Mesendoderm (in vitro differentiated cells): ENCODE measurements around the gene STAT2. TPM values are rescaled to one million over a fixed set of nuclear protein-coding genes. Genes with fewer than 3 reads are reported as not detected.
"Not testable (repeated sequence)": the region's sequence is repeated elsewhere in the genome, so short reads cannot be mapped to it uniquely, and the experiment has no call there.

Source experiments
- DNase-seq: peaks from one replicate; pipeline ENCODE4 v3.0.0; 2013
- H2AK5ac ChIP-seq: 2 replicates; pipeline ENCODE4 v1.6.1; 2013; ENCODE audit warnings: low read length, inconsistent platforms
- H2BK120ac ChIP-seq: 2 replicates; pipeline ENCODE4 v1.6.1; 2013; ENCODE audit warnings: low read depth, mild to moderate bottlenecking, low read length, moderate library complexity, mixed read lengths
- H2BK15ac ChIP-seq: replicated peaks from 2 replicates; pipeline ENCODE4 v1.6.1; 2013; ENCODE audit warnings: low read depth, mild to moderate bottlenecking, moderate library complexity
- H2BK5ac ChIP-seq: 2 replicates; pipeline ENCODE4 v1.6.1; 2013; ENCODE audit warnings: low read length, inconsistent platforms
- H3K18ac ChIP-seq: 2 replicates; pipeline ENCODE4 v1.6.1; 2013; ENCODE audit warnings: mild to moderate bottlenecking, low read length, mixed read lengths
- H3K23ac ChIP-seq: one replicate; pipeline ENCODE4 v1.6.1; 2013; ENCODE audit warnings: low read length
- H3K27ac ChIP-seq: 2 replicates; pipeline ENCODE4 v1.5.1; 2013; ENCODE audit warnings: low read depth, mild to moderate bottlenecking, inconsistent platforms, low read length, moderate library complexity
- H3K27me3 ChIP-seq: 2 replicates; pipeline ENCODE4 v1.6.1; 2013; ENCODE audit warnings: low read length, control low read depth, mild to moderate bottlenecking, inconsistent platforms; ENCODE audit not compliant: insufficient read depth, poor library complexity
- H3K36me3 ChIP-seq: 2 replicates; pipeline ENCODE4 v1.6.1; 2013; ENCODE audit warnings: low read length, inconsistent platforms; ENCODE audit not compliant: control insufficient read depth, insufficient read depth
- H3K4ac ChIP-seq: one replicate; pipeline ENCODE4 v1.6.1; 2013; ENCODE audit warnings: low read depth, mild to moderate bottlenecking, low read length, moderate library complexity
- H3K4me1 ChIP-seq: 2 replicates; pipeline ENCODE4 v1.6.1; 2013; ENCODE audit warnings: low read depth, low read length, inconsistent platforms; ENCODE audit not compliant: control insufficient read depth
- H3K4me2 ChIP-seq: 2 replicates; pipeline ENCODE4 v1.6.1; 2013; ENCODE audit warnings: low read length
- H3K4me3 ChIP-seq: 2 replicates; pipeline ENCODE4 v1.5.1; 2013; ENCODE audit warnings: mild to moderate bottlenecking, low read length
- H3K56ac ChIP-seq: one replicate; pipeline ENCODE4 v1.6.1; 2013; ENCODE audit warnings: low read length
- H3K79me1 ChIP-seq: 2 replicates; pipeline ENCODE4 v1.6.1; 2013; ENCODE audit warnings: low read length, inconsistent platforms
- H3K79me2 ChIP-seq: 2 replicates; pipeline ENCODE4 v1.6.1; 2013; ENCODE audit warnings: mild to moderate bottlenecking, low read length; ENCODE audit not compliant: control insufficient read depth, insufficient read depth
- H3K9ac ChIP-seq: 2 replicates; pipeline ENCODE4 v1.6.1; 2013; ENCODE audit warnings: low read length, inconsistent platforms
- H4K5ac ChIP-seq: one replicate; pipeline ENCODE4 v1.6.1; 2013; ENCODE audit warnings: low read length
- H4K8ac ChIP-seq: one replicate; pipeline ENCODE4 v1.6.1; 2013; ENCODE audit warnings: low read depth, mild to moderate bottlenecking, control low read depth, low read length, moderate library complexity
- WGBS: extraction: QIAGEN DNeasy Blood & Tissue Kit; methylation state at CpG from one replicate; pipeline ENCODE4 v1.1.7; 2013; ENCODE audit warnings: low lambda C conversion rate, missing lambda C conversion rate; ENCODE audit not compliant: insufficient coverage; ENCODE audit errors: extremely low coverage; 5-methylcytosine and 5-hydroxymethylcytosine counted together
- polyA plus RNA-seq, 2 experiments: library from polyadenylated mRNA; stranded (reverse); fragments of 200-250 nt; gene quantifications; one replicate each; pipeline ENCODE4 v1.2.3, GENCODE V29; 2013

Gene STAT2
- 11.6 TPM for polyA plus RNA-seq (2013, experiment 1 of 2)
- 10.6 TPM for polyA plus RNA-seq (2013, experiment 2 of 2)

GRCh38 chr12:56359851-56360767, at the start of gene STAT2:
Gene STAT2, minus strand, starts transcription at chr12:56360107. Its CDS starts 3,536 bp downstream, at chr12:56356571.
- no CpG with 5 or more reads among the region's 54 CpGs for WGBS
- peak within 1 kb of the TSS; percentile 36 for H3K27ac ChIP-seq

GRCh38 chr12:56408799-56409417, 49.0 kb upstream of the STAT2 start:
- no CpG with 5 or more reads among the region's 5 CpGs for WGBS
- no peak overlapping the region for H3K56ac ChIP-seq
- no peaks in the 10 kb centered on the region for H3K27me3 ChIP-seq
- no peaks in the 10 kb centered on the region for H3K79me1 ChIP-seq
- H3K27ac ChIP-seq, result no peak overlapping the region
- H4K5ac ChIP-seq, result no peak overlapping the region
- H3K4me3 ChIP-seq, result no peak overlapping the region
- H2BK15ac ChIP-seq, result no peak overlapping the region
- H3K36me3 ChIP-seq, result no peaks in the 10 kb centered on the region
- no peak overlapping the region for H3K4ac ChIP-seq
- no peaks in the 10 kb centered on the region for H3K4me1 ChIP-seq
- H2BK5ac ChIP-seq, result no peak overlapping the region
- no peaks in the 10 kb centered on the region for H3K79me2 ChIP-seq
- H3K4me2 ChIP-seq, result no peak overlapping the region
- H2AK5ac ChIP-seq, result no peak overlapping the region
- no peak for DNase-seq
- no peak overlapping the region for H3K23ac ChIP-seq
- no peak overlapping the region for H2BK120ac ChIP-seq
- no peak overlapping the region for H4K8ac ChIP-seq
- no peak overlapping the region for H3K9ac ChIP-seq
- no peak overlapping the region for H3K18ac ChIP-seq

More at GRCh38 chr12:56359851-56360767, at the start of gene STAT2:
- no peaks in the 10 kb centered on the region for H3K36me3 ChIP-seq
- peak within 1 kb of the TSS; percentile 81 for H3K9ac ChIP-seq
- H3K56ac ChIP-seq, result peak within 1 kb of the TSS; percentile 92
- peak within 1 kb of the TSS; percentile 60 for H3K18ac ChIP-seq
- no peak within 1 kb of the TSS for H2BK5ac ChIP-seq
- H4K5ac ChIP-seq, result peak within 1 kb of the TSS; percentile 1
- H3K4me3 ChIP-seq, result peak within 1 kb of the TSS; percentile 75
- H2AK5ac ChIP-seq, result no peak within 1 kb of the TSS
- H3K23ac ChIP-seq, result no peak within 1 kb of the TSS
- no peaks in the 10 kb centered on the region for H3K27me3 ChIP-seq
- peak; percentile 100 for DNase-seq
- peaks cover 3% of the 10 kb centered on the region for H3K79me1 ChIP-seq
- H3K4me2 ChIP-seq, result peak within 1 kb of the TSS; percentile 57
- H4K8ac ChIP-seq, result no peak within 1 kb of the TSS
- H2BK15ac ChIP-seq, result no peak within 1 kb of the TSS
- no peak within 1 kb of the TSS for H2BK120ac ChIP-seq
- H3K79me2 ChIP-seq, result no peaks in the 10 kb centered on the region
- peak within 1 kb of the TSS; percentile 76 for H3K4ac ChIP-seq
- H3K4me1 ChIP-seq, result peaks cover 2% of the 10 kb centered on the region

- no CpG with 5 or more reads among the region's 3 CpGs for WGBS
- not testable (repeated sequence) for H2BK5ac ChIP-seq
Measured at GRCh38 chr12:56404227-56404626, 44.3 kb upstream of the STAT2 start.

GRCh38 chr12:56401612-56402011, 41.7 kb upstream of the STAT2 start:
- H3K27me3 ChIP-seq, H4K5ac ChIP-seq, H3K4me2 ChIP-seq, H3K4me1 ChIP-seq, H4K8ac ChIP-seq, H3K23ac ChIP-seq, H2BK15ac ChIP-seq, DNase-seq, H3K79me2 ChIP-seq, H3K36me3 ChIP-seq, H2AK5ac ChIP-seq, H3K79me1 ChIP-seq, H3K56ac ChIP-seq, H3K9ac ChIP-seq, H3K4ac ChIP-seq, H3K4me3 ChIP-seq, H2BK120ac ChIP-seq, H2BK5ac ChIP-seq, H3K18ac ChIP-seq, H3K27ac ChIP-seq: not testable (repeated sequence)

More at GRCh38 chr12:56404227-56404626, 44.3 kb upstream of the STAT2 start:
- H3K79me1 ChIP-seq, H2BK120ac ChIP-seq, H2BK15ac ChIP-seq, H4K8ac ChIP-seq, H3K27ac ChIP-seq, H3K4ac ChIP-seq, H3K4me3 ChIP-seq, H3K4me1 ChIP-seq, H3K36me3 ChIP-seq, H3K4me2 ChIP-seq, H3K27me3 ChIP-seq, H3K18ac ChIP-seq, H3K79me2 ChIP-seq, H3K23ac ChIP-seq, H3K9ac ChIP-seq, DNase-seq, H3K56ac ChIP-seq, H2AK5ac ChIP-seq, H4K5ac ChIP-seq: not testable (repeated sequence)

GRCh38 chr12:56401125-56401524, 41.2 kb upstream of the STAT2 start:
- no CpG with 5 or more reads among the region's 3 CpGs for WGBS
- not testable (repeated sequence) for H4K8ac ChIP-seq, H2BK5ac ChIP-seq, H3K23ac ChIP-seq, H3K4me2 ChIP-seq, H3K4me1 ChIP-seq, H3K9ac ChIP-seq, H3K18ac ChIP-seq, H2BK120ac ChIP-seq, H3K79me1 ChIP-seq, H3K4me3 ChIP-seq, H3K4ac ChIP-seq, H3K27me3 ChIP-seq, H2BK15ac ChIP-seq, H4K5ac ChIP-seq, DNase-seq, H3K36me3 ChIP-seq, H2AK5ac ChIP-seq, H3K27ac ChIP-seq, H3K79me2 ChIP-seq, H3K56ac ChIP-seq
